ENCODE results near the gene LCLAT1.

DNA sequence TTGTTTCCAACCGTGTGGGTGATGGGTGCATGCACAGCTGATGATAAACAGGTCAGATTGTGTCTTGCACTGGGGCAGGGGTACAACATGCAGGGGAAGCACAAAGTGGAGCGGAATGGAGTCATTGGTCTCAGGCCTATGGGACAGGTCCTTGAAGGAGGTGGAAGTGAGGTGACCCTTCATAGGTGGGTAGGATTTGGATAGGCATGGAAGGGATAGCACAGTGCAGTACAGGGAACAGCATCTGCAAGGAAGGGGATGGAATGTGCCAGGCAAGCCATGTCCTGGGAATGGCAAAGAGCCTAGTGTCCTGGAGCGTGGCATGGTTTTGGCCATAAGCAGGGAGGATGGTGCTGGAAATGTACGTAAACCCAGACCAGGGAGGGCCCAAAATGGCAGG, 216.3 kb downstream of the LCLAT1 start:
- no peak for TF ChIP-seq GATA2 (IDR thresholded peaks at IDR 0.05; ENCODE audit: low read depth, low read length)
- TF ChIP-seq GATA3 (IDR thresholded peaks at IDR 0.05; ENCODE audit: low read depth, low read length), result no peak

Data from SH-SY5Y (cell line).